Esophagus muscularis mucosa (tissue), 3 donors: Measurements from ENCODE around the gene KRTAP4-12.

Experiments used
- CTCF ChIP-seq, 3 experiments: fragments of 200-600 bp in 2 of 3; fragments of 450-650 bp in 1 of 3; sonication (generic) in 2 of 3; IDR thresholded peaks; one replicate each; pipeline ENCODE4 v1.5.1; 2017 to 2019; ENCODE audit warnings: antibody characterized with exemption in 3 of 3, mild to moderate bottlenecking in 2 of 3, moderate library complexity in 1 of 3
- POLR2A ChIP-seq: fragments of 450-650 bp; IDR thresholded peaks from one replicate; pipeline ENCODE4 v1.6.1; 2017; ENCODE audit warnings: antibody characterized with exemption, moderate library complexity, mild to moderate bottlenecking, low read depth
- POLR2AphosphoS5 ChIP-seq, 2 donors: sonication (generic); formaldehyde crosslinking; IDR thresholded peaks; one replicate each; pipeline ENCODE4 v1.6.1; 2017; ENCODE audit warnings: antibody characterized with exemption in 2 of 2

- no peak for TF ChIP-seq POLR2A
- TF ChIP-seq CTCF (IDR thresholded peaks at IDR 0.05): no peak
- TF ChIP-seq POLR2AphosphoS5 (IDR thresholded peaks at IDR 0.05): no peak
Observed at GRCh38 chr17:41147531-41148204, 23.7 kb upstream of the KRTAP4-12 start.
